ENCODE results near the gene OLIG2. TPM values are rescaled to one million over a fixed set of nuclear protein-coding genes. Genes with fewer than 3 reads are reported as not detected.

Gene OLIG2
- total RNA-seq, 1 donor from 2014 or later: not detected

DNA sequence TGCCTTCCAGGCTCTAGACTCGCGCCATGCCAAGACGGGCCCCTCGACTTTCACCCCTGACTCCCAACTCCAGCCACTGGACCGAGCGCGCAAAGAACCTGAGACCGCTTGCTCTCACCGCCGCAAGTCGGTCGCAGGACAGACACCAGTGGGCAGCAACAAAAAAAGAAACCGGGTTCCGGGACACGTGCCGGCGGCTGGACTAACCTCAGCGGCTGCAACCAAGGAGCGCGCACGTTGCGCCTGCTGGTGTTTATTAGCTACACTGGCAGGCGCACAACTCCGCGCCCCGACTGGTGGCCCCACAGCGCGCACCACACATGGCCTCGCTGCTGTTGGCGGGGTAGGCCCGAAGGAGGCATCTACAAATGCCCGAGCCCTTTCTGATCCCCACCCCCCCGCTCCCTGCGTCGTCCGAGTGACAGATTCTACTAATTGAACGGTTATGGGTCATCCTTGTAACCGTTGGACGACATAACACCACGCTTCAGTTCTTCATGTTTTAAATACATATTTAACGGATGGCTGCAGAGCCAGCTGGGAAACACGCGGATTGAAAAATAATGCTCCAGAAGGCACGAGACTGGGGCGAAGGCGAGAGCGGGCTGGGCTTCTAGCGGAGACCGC is 2.0 kb upstream of the OLIG2 start:
- no peak for DNase-seq (ENCODE audit: low read depth)
- no peak overlapping the region for H3K4me3 ChIP-seq (ENCODE audit: low read depth, low read length)
- no peak for TF ChIP-seq CTCF (conservative IDR thresholded peaks at IDR 0.05; ENCODE audit: low read depth, low read length)

- no peak overlapping the region for H3K4me3 ChIP-seq (ENCODE audit: low read depth, low read length)
- no peak for DNase-seq (ENCODE audit: low read depth)
- TF ChIP-seq CTCF (conservative IDR thresholded peaks at IDR 0.05; ENCODE audit: low read depth, low read length): no peak
These were observed 1.3 kb upstream of the OLIG2 start for GRCh38 chr21:33024201-33025103.

GRCh38 chr21:33025106-33025488 is 638 bp upstream of the OLIG2 start:
- TF ChIP-seq CTCF (conservative IDR thresholded peaks at IDR 0.05; ENCODE audit: low read depth, low read length): no peak
- H3K4me3 ChIP-seq (ENCODE audit: low read depth, low read length): no peak overlapping the region
- DNase-seq (ENCODE audit: low read depth): no peak

- H3K4me3 ChIP-seq (ENCODE audit: low read depth, low read length): no peak overlapping the region
- no peak for TF ChIP-seq CTCF (conservative IDR thresholded peaks at IDR 0.05; ENCODE audit: low read depth, low read length)
- no peak for DNase-seq (ENCODE audit: low read depth)
These were observed 716 bp downstream of the OLIG2 start for GRCh38 chr21:33026443-33026858.

DNA sequence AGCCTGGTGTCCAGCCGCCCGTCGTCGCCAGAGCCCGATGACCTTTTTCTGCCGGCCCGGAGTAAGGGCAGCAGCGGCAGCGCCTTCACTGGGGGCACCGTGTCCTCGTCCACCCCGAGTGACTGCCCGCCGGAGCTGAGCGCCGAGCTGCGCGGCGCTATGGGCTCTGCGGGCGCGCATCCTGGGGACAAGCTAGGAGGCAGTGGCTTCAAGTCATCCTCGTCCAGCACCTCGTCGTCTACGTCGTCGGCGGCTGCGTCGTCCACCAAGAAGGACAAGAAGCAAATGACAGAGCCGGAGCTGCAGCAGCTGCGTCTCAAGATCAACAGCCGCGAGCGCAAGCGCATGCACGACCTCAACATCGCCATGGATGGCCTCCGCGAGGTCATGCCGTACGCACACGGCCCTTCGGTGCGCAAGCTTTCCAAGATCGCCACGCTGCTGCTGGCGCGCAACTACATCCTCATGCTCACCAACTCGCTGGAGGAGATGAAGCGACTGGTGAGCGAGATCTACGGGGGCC is 1.2 kb downstream of the OLIG2 start:
- no peak for TF ChIP-seq CTCF (conservative IDR thresholded peaks at IDR 0.05; ENCODE audit: low read depth, low read length)
- H3K4me3 ChIP-seq (ENCODE audit: low read depth, low read length): no peak overlapping the region
- no peak for DNase-seq (ENCODE audit: low read depth)

- TF ChIP-seq CTCF (conservative IDR thresholded peaks at IDR 0.05; ENCODE audit: low read depth, low read length): no peak
- no peak for DNase-seq (ENCODE audit: low read depth)
- H3K4me3 ChIP-seq (ENCODE audit: low read depth, low read length): no peak overlapping the region
These were observed 1.9 kb downstream of the OLIG2 start for GRCh38 chr21:33027401-33028286.
